Hepatocyte (in vitro differentiated cells): ENCODE measurements around the gene JAKMIP1. TPM values are rescaled to one million over a fixed set of nuclear protein-coding genes. Genes with fewer than 3 reads are reported as not detected.
"Not testable (repeated sequence)": the region's sequence is repeated elsewhere in the genome, so short reads cannot be mapped to it uniquely, and the experiment has no call there.

ENCODE experiments used
- DNase-seq: peaks from one replicate; pipeline ENCODE4 v3.0.0-alpha.2; 2016; ENCODE audit warnings: low spot score
- H2AFZ ChIP-seq: fragments of 200-600 bp; sonication (generic); 2 replicates; pipeline ENCODE4 v1.6.0; 2016; ENCODE audit warnings: antibody characterized with exemption, mild to moderate bottlenecking
- H3K27ac ChIP-seq: fragments of 200-600 bp; sonication (generic); 2 replicates; pipeline ENCODE4 v1.5.1; 2016; ENCODE audit warnings: mild to moderate bottlenecking
- H3K27me3 ChIP-seq: fragments of 200-600 bp; sonication (generic); 2 replicates; pipeline ENCODE4 v1.6.1; 2016
- H3K36me3 ChIP-seq: fragments of 200-600 bp; sonication (generic); replicated peaks from 2 replicates; pipeline ENCODE4 v1.5.1; 2016; ENCODE audit warnings: low read depth; ENCODE audit not compliant: insufficient read depth
- H3K4me1 ChIP-seq: fragments of 200-600 bp; sonication (generic); 2 replicates; pipeline ENCODE4 v1.5.1; 2016; ENCODE audit warnings: mild to moderate bottlenecking, moderate library complexity; ENCODE audit not compliant: insufficient read depth
- H3K4me2 ChIP-seq: fragments of 200-600 bp; sonication (generic); 2 replicates; pipeline ENCODE4 v1.6.0; 2016
- H3K4me3 ChIP-seq: fragments of 200-600 bp; sonication (generic); 2 replicates; pipeline ENCODE4 v1.5.1; 2016; ENCODE audit warnings: mild to moderate bottlenecking
- H3K79me2 ChIP-seq: fragments of 200-600 bp; sonication (generic); 2 replicates; pipeline ENCODE4 v1.6.0; 2017; ENCODE audit warnings: mild to moderate bottlenecking
- H3K9me2 ChIP-seq: fragments of 200-600 bp; sonication (generic); replicated peaks from 2 replicates; pipeline ENCODE4 v1.6.0; 2017; ENCODE audit warnings: mild to moderate bottlenecking; ENCODE audit not compliant: insufficient read depth
- H3K9me3 ChIP-seq: fragments of 200-600 bp; sonication (generic); 2 replicates; pipeline ENCODE4 v1.5.1; 2016; ENCODE audit warnings: low read depth, mild to moderate bottlenecking
- H4K20me1 ChIP-seq: fragments of 200-600 bp; sonication (generic); 2 replicates; pipeline ENCODE4 v1.6.0; 2016; ENCODE audit warnings: mild to moderate bottlenecking; ENCODE audit not compliant: insufficient read depth, poor library complexity, severe bottlenecking
- CTCF ChIP-seq: fragments of 200-600 bp; sonication (generic); IDR thresholded peaks from 2 replicates; pipeline ENCODE4 v1.5.1; 2016; ENCODE audit warnings: antibody characterized with exemption, mild to moderate bottlenecking; ENCODE audit not compliant: poor library complexity
- EZH2 ChIP-seq: fragments of 200-600 bp; sonication (generic); IDR thresholded peaks from 2 replicates; pipeline ENCODE4 v1.6.1; 2016; ENCODE audit warnings: antibody characterized with exemption, mild to moderate bottlenecking, borderline replicate concordance
- EZH2phosphoT487 ChIP-seq: fragments of 200-600 bp; sonication (generic); IDR thresholded peaks from one replicate; pipeline ENCODE4 v1.6.1; 2018; ENCODE audit warnings: antibody characterized with exemption, mild to moderate bottlenecking, low read depth, moderate library complexity; ENCODE audit not compliant: unreplicated experiment, severe bottlenecking
- WGBS: methylation state at CpG from one replicate; pipeline ENCODE4 v1.1.6; 2016; ENCODE audit warnings: low lambda C conversion rate; ENCODE audit errors: missing lambda C conversion rate; 5-methylcytosine and 5-hydroxymethylcytosine counted together
- polyA plus RNA-seq: library from polyadenylated mRNA; unstranded; fragments of >200 nt; fragmentation: Nextera tagmentation; extraction: Ambion mirVana; gene quantifications from 2 replicates; pipeline ENCODE4 v1.2.1, GENCODE V29; 2016
- total RNA-seq: library from RNA; depleted of rRNA; stranded (reverse); fragments of >200 nt; gene quantifications from 2 replicates; pipeline ENCODE4 v1.2.3, GENCODE V29; 2014

JAKMIP1 gene
- total and polyA plus RNA-seq, 2 experiments from 2014 or later: not detected

GRCh38 chr4:5993876-5994811 is 206.2 kb downstream of the JAKMIP1 start:
- 90% methylated on average over 19 of the region's 23 CpGs for WGBS
- Histone ChIP-seq H3K4me3 (no peak overlapping the region), H2AFZ (no peak overlapping the region), H3K9me3 (no peaks in the 10 kb centered on the region), H3K4me2 (no peak overlapping the region), H3K79me2 (no peaks in the 10 kb centered on the region), H3K27me3 (peaks cover 9% of the 10 kb centered on the region), H3K27ac (no peak overlapping the region), H3K9me2 (no peaks in the 10 kb centered on the region), H3K36me3 (no peaks in the 10 kb centered on the region), H4K20me1 (no peaks in the 10 kb centered on the region), H3K4me1 (no peaks in the 10 kb centered on the region)
- DNase-seq: no peak
- no peak for TF ChIP-seq EZH2
- no peak for TF ChIP-seq CTCF
- TF ChIP-seq EZH2phosphoT487: no peak

GRCh38 chr4:5993346-5993745 is 207.0 kb downstream of the JAKMIP1 start:
- not testable (repeated sequence) for H3K36me3 ChIP-seq, H3K27ac ChIP-seq, H3K27me3 ChIP-seq, H3K9me2 ChIP-seq, H3K79me2 ChIP-seq, H3K4me3 ChIP-seq, DNase-seq, H3K4me1 ChIP-seq, H3K4me2 ChIP-seq, H3K9me3 ChIP-seq, H2AFZ ChIP-seq, H4K20me1 ChIP-seq
- 74% methylated on average over 9 of the region's 9 CpGs for WGBS

GRCh38 chr4:5992828-5993321 is 207.5 kb downstream of the JAKMIP1 start:
- WGBS: 89% methylated on average over 11 of the region's 11 CpGs
- peaks cover 3% of the 10 kb centered on the region for H3K27me3 ChIP-seq
- H3K4me2 ChIP-seq: no peak overlapping the region
- no peaks in the 10 kb centered on the region for H3K9me3 ChIP-seq
- no peaks in the 10 kb centered on the region for H3K36me3 ChIP-seq
- no peak overlapping the region for H3K4me3 ChIP-seq
- no peaks in the 10 kb centered on the region for H3K9me2 ChIP-seq
- H3K27ac ChIP-seq: no peak overlapping the region
- H3K79me2 ChIP-seq: no peaks in the 10 kb centered on the region
- no peaks in the 10 kb centered on the region for H3K4me1 ChIP-seq
- no peaks in the 10 kb centered on the region for H4K20me1 ChIP-seq
- TF ChIP-seq EZH2 (no peak), CTCF (no peak), EZH2phosphoT487 (no peak)
- no peak overlapping the region for H2AFZ ChIP-seq
- no peak for DNase-seq

GRCh38 chr4:5992171-5992827 is 208.1 kb downstream of the JAKMIP1 start:
- no peaks in the 10 kb centered on the region for H3K4me1 ChIP-seq
- no peak overlapping the region for H3K27ac ChIP-seq
- no peak for TF ChIP-seq EZH2
- TF ChIP-seq EZH2phosphoT487: no peak
- no peak for TF ChIP-seq CTCF
- no peaks in the 10 kb centered on the region for H4K20me1 ChIP-seq
- no peak for DNase-seq
- no peaks in the 10 kb centered on the region for H3K36me3 ChIP-seq
- H3K27me3 ChIP-seq: peaks cover 3% of the 10 kb centered on the region
- H3K4me3 ChIP-seq: no peak overlapping the region
- no peak overlapping the region for H2AFZ ChIP-seq
- no peaks in the 10 kb centered on the region for H3K9me2 ChIP-seq
- H3K4me2 ChIP-seq: no peak overlapping the region
- H3K79me2 ChIP-seq: no peaks in the 10 kb centered on the region
- no peaks in the 10 kb centered on the region for H3K9me3 ChIP-seq
- WGBS: 87% methylated on average over 17 of the region's 17 CpGs
